Measurements from ENCODE around the gene ADGRA3.

DNA sequence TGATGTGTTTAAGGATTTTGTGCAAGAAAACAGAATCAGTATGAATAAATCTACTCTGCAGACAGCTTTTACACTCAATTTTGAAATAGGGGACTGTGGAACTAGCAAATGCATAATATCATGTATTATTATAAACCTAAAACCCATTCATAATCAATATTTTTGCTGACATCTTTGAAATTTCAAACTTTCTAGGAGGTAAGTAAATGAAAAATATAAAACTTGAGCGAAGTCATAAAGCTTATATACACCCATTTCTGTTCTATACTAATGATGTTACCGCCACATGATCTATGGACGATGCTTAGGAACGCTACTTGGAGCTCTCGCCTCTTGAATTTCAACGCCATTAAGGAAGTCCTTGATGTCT, 38.1 kb downstream of the ADGRA3 start:
- TF ChIP-seq CTCF (IDR thresholded peaks at IDR 0.05) (no peak), POLR2A (IDR thresholded peaks at IDR 0.05) (no peak)
